ENCODE data around the gene PPID.
"Not testable (repeated sequence)": the region's sequence is repeated elsewhere in the genome, so short reads cannot be mapped to it uniquely, and the experiment has no call there.

PPID gene

GRCh38 chr4:158766434-158767044 lies 43.3 kb upstream of the PPID start:
- DNase-seq (ENCODE audit: low read depth), result no peak
- TF ChIP-seq CTCF (conservative IDR thresholded peaks at IDR 0.05; ENCODE audit: control insufficient read depth, insufficient read depth, low read depth, low read length), result no peak

GRCh38 chr4:158763462-158763861 lies 40.3 kb upstream of the PPID start:
- no peak overlapping the region for H3K4me3 ChIP-seq (ENCODE audit: control insufficient read depth, low read depth, low read length)
- no peak for DNase-seq (ENCODE audit: low read depth)

More at GRCh38 chr4:158766434-158767044, 43.3 kb upstream of the PPID start:
- no peak overlapping the region for H3K4me3 ChIP-seq (ENCODE audit: control insufficient read depth, low read depth, low read length)

GRCh38 chr4:158762553-158762952 lies 39.4 kb upstream of the PPID start:
- no peak for TF ChIP-seq CTCF (conservative IDR thresholded peaks at IDR 0.05; ENCODE audit: control insufficient read depth, insufficient read depth, low read depth, low read length)
- DNase-seq (ENCODE audit: low read depth), result no peak
- no peak overlapping the region for H3K4me3 ChIP-seq (ENCODE audit: control insufficient read depth, low read depth, low read length)

More at GRCh38 chr4:158763462-158763861, 40.3 kb upstream of the PPID start:
- no peak for TF ChIP-seq CTCF (conservative IDR thresholded peaks at IDR 0.05; ENCODE audit: control insufficient read depth, insufficient read depth, low read depth, low read length)

- peak; percentile 24 for DNase-seq (ENCODE audit: low read depth)
- no peak for TF ChIP-seq CTCF (conservative IDR thresholded peaks at IDR 0.05; ENCODE audit: control insufficient read depth, insufficient read depth, low read depth, low read length)
- H3K4me3 ChIP-seq (ENCODE audit: control insufficient read depth, low read depth, low read length), result no peak overlapping the region
Measured at GRCh38 chr4:158760866-158761265, 37.7 kb upstream of the PPID start.

- DNase-seq (ENCODE audit: low read depth); H3K4me3 ChIP-seq (ENCODE audit: control insufficient read depth, low read depth, low read length): not testable (repeated sequence)
Measured at GRCh38 chr4:158759539-158759938, 36.3 kb upstream of the PPID start.

- H3K4me3 ChIP-seq (ENCODE audit: control insufficient read depth, low read depth, low read length), result no peak overlapping the region
- TF ChIP-seq CTCF (conservative IDR thresholded peaks at IDR 0.05; ENCODE audit: control insufficient read depth, insufficient read depth, low read depth, low read length), result no peak
- DNase-seq (ENCODE audit: low read depth), result no peak
Measured at GRCh38 chr4:158758703-158759102, 35.5 kb upstream of the PPID start.

GRCh38 chr4:158758142-158758541 lies 34.9 kb upstream of the PPID start:
- H3K4me3 ChIP-seq (ENCODE audit: control insufficient read depth, low read depth, low read length), result no peak overlapping the region
- peak; percentile 48 for DNase-seq (ENCODE audit: low read depth)
- TF ChIP-seq CTCF (conservative IDR thresholded peaks at IDR 0.05; ENCODE audit: control insufficient read depth, insufficient read depth, low read depth, low read length), result no peak
